ENCODE data around the gene RAPGEF4.
"Not testable (repeated sequence)": the region's sequence is repeated elsewhere in the genome, so short reads cannot be mapped to it uniquely, and the experiment has no call there.

The RAPGEF4 gene

GRCh38 chr2:172775319-172775718 lies 39.7 kb downstream of the RAPGEF4 start:
- no peak for DNase-seq

DNA sequence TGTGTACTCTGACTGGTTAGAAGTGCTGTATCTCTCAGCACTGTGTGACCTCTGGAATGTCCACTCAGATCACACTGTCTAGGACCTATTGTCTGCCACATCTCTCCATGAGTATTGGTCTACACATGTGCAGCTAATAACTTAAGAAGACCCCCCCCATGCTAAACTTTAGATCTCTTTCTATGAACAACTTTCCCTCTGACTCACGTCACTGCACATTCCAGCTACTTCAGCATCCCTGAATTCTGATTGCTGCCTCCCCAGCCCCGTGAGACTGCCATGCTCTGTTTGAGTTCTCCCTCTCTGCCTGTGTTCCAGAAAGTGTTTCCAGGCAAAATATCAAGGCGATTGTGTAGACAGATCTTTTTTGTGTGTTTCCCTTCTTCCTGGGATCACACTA lies 41.8 kb downstream of the RAPGEF4 start:
- DNase-seq, result no peak

- DNase-seq, result no peak
Measured at GRCh38 chr2:172782506-172783164, 47.0 kb downstream of the RAPGEF4 start.

- DNase-seq, result no peak
Measured at GRCh38 chr2:172783165-172783898, 47.7 kb downstream of the RAPGEF4 start.

- no peak for DNase-seq
Measured at GRCh38 chr2:172788871-172789270, 53.2 kb downstream of the RAPGEF4 start.

- DNase-seq, result no peak
Measured at GRCh38 chr2:172790404-172790803, 54.8 kb downstream of the RAPGEF4 start.

GRCh38 chr2:172791953-172792352 lies 56.3 kb downstream of the RAPGEF4 start:
- no peak for DNase-seq

- no peak for DNase-seq
Measured at GRCh38 chr2:172792711-172793110, 57.1 kb downstream of the RAPGEF4 start.

DNA sequence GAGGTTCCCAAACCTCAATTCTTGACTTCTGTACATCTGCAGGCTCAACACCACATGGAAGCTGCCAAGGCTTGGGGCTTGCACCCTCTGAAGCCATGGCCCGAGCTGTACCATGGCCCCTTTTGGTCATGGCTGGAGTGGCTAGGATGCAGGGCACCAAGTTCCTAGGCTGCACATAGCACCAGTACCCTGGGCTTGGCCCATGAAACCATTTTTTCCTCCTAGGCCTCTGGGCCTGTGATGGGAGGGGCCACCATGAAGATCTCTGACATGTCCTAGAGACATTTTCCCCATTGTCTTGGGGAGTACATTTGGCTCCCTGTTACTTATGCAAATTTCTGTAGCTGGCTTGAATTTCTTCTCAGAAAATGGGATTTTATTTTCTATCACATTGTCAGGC lies 67.7 kb downstream of the RAPGEF4 start:
- not testable (repeated sequence) for DNase-seq

GRCh38 chr2:172804423-172804822 lies 68.8 kb downstream of the RAPGEF4 start:
- no peak for DNase-seq

GRCh38 chr2:172806493-172806892 lies 70.8 kb downstream of the RAPGEF4 start:
- peak; percentile 1 for DNase-seq

DNA sequence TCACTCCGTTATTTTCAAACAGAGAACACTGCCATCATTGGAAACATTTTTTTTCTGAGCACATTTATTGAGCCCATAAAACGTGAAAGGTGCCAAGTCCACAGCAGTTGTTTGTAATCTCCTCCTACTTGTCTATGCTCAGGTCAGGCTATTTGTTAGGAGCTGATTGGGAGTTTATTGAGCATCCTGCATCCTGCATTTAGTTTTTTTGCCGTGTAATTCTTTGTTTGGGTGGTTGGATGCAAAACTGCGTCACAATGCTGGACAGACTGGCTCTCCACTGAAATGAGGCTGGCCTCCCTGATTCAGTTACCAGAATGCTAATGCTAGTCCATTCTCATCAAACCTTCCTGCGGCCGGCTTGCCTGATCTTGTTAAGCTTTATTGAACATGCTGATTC lies 71.4 kb downstream of the RAPGEF4 start:
- no peak for DNase-seq

DNA sequence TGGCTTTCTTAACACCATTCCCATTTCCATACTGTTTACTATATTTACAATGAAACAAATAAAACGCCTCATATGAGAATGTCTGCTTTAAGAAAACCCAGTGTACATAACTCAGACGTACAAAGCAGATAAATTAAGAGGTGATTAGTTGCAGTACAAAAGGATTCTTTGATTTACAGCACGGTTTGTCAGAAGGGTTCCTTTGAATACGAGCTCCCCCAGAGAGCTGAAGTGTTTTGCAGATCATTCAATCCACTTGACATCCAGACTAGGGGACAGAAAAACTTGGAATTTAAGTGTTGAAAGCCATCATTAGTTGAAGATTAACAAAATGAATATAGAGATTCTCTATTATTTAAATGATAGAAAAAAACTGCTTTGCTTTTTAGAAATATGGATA lies 72.5 kb downstream of the RAPGEF4 start:
- DNase-seq, result no peak

GRCh38 chr2:172811027-172811426 lies 75.4 kb downstream of the RAPGEF4 start:
- no peak for DNase-seq

DNA sequence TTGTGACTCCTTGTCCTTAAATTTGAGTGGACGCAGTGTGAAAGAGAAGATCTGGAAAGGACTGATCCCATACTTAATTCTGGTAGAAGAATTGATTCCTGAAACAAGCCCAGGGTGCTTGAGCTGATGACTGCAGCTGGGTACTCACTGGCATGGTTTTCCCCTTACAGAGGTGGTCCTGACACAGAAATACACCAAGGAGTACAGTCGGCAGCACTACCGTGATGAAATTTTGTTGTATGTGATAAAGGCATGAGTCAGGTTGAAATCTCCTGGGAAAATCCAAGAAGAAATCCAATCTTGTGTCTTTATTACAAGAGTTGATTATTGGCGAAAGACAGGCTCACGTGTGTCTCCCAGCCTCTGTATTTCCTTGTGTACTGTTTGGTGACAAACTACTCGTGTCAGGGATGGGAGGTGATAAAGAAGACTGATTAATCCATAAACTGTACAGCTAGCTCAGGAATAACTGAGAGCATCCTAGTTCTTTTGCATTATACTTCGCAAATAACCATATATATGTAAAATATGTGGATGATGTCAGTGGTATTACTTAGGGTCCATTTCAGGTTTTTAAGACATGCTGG lies 76.6 kb downstream of the RAPGEF4 start:
- no peak for DNase-seq

DNA sequence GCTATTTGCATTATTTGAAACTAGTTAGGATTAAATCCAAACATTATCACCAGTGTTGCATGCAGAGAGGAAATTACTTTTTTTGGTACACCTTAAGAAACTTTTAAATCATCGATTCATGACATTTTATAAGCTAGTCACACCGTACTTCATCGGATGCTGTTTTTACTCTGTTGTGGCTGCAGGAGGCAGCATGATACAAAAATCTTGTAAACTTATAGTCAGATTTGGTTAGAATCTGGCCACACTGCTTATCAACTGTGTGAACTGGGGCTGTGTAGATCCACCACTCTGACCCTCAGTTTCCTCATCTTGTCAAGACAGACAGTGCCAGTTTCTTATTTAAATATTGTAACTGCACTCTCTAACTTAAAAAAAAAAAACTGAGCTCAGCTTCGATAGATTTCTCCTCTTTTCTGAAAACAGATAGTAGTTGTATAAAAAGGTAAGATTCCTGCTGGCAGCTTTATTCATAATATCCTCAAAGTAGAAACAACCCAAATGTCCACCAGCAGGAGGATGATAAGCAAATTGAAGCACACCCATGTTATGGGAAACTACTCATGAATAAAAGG lies 77.8 kb downstream of the RAPGEF4 start:
- DNase-seq, result no peak

DNA sequence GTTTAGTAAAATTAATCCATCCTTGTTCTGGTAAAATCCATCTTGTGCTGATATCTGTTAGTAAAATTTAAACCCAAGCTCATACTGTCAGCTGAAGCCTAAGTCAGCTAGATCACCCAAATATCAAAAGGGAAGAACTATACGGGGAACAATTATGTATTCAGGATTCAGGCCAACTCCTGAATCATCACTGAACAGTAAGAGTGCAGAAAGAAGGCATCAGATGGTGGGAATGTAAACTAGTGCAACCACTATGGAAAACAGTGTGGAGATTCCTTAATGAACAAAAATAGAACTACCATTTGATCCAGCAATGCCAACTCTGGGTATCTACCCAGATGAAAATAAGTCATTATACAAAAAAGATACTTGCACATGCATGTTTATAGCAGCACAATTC lies 81.8 kb downstream of the RAPGEF4 start:
- DNase-seq, result no peak

- no peak for DNase-seq
Measured at GRCh38 chr2:172819943-172820342, 84.3 kb downstream of the RAPGEF4 start.

- no peak for DNase-seq
Measured at GRCh38 chr2:172821370-172822338, 86.0 kb downstream of the RAPGEF4 start.

- DNase-seq, result no peak
Measured at GRCh38 chr2:172822585-172822984, 86.9 kb downstream of the RAPGEF4 start.

- DNase-seq, result no peak
Measured at GRCh38 chr2:172823261-172823850, 87.7 kb downstream of the RAPGEF4 start.

DNA sequence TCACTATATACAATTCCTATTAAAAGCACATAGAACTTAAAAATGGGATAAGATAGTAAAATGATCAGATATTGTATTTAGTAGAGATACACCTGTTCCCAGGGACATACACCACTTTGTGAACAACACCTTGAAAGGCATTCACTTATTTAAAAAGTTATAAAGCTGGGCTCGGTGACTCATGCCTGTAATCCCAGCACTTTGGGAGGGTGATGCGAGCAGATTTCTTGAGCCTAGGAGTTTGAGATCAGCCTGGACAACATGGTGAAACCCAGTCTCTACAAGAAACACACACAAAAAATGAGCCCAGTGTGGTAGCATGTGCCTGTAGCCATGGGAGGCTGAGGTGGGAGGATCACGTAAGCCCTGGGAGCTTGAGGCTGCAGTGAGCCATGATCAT lies 90.9 kb downstream of the RAPGEF4 start:
- no peak for DNase-seq
